Measurements from ENCODE around the gene DNAJC18.

Gene DNAJC18

GRCh38 chr5:139473105-139473504, 33.8 kb upstream of the DNAJC18 start:
- Histone ChIP-seq H3K4me1 (no peaks in the 10 kb centered on the region), H3K9me3 (no peaks in the 10 kb centered on the region), H3K36me3 (no peaks in the 10 kb centered on the region), H3K4me3 (ENCODE audit: low read depth, low read length) (no peak overlapping the region), H3K27me3 (no peaks in the 10 kb centered on the region)
- TF ChIP-seq, protein P1, sequence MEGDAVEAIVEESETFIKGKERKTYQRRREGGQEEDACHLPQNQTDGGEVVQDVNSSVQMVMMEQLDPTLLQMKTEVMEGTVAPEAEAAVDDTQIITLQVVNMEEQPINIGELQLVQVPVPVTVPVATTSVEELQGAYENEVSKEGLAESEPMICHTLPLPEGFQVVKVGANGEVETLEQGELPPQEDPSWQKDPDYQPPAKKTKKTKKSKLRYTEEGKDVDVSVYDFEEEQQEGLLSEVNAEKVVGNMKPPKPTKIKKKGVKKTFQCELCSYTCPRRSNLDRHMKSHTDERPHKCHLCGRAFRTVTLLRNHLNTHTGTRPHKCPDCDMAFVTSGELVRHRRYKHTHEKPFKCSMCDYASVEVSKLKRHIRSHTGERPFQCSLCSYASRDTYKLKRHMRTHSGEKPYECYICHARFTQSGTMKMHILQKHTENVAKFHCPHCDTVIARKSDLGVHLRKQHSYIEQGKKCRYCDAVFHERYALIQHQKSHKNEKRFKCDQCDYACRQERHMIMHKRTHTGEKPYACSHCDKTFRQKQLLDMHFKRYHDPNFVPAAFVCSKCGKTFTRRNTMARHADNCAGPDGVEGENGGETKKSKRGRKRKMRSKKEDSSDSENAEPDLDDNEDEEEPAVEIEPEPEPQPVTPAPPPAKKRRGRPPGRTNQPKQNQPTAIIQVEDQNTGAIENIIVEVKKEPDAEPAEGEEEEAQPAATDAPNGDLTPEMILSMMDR (IDR thresholded peaks at IDR 0.05; ENCODE audit: low read depth, low read length) = no peak
- DNase-seq = no peak

DNA sequence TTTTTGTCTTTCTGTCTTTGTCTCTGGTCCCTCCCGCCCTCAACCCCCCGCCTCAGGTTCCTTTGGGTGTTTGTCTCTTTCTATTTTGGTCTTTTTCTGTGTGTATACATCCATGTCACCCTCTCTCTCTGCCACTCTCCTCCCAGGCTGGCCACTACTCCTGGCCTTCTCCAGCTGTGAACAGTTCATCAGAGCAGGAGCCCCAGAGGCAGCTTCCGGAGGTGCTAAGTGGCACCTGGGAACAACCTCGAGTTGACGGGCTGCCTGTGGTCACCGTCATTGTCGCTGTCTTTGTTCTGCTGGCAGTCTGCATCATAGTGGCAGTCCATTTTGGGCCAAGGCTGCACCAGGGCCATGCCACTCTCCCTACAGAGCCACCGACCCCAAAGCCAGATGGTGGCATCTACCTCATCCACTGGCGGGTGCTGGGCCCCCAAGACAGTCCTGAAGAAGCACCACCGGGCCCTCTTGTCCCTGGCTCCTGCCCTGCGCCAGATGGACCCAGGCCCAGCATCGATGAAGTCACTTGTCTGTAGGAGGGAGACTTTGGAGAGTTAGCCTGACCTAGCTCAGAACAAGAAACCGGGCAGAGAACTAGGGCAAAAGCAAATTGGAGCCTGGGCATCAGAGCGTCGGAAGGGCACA, 33.2 kb upstream of the DNAJC18 start:
- Histone ChIP-seq H3K27me3 (no peaks in the 10 kb centered on the region), H3K4me3 (ENCODE audit: low read depth, low read length) (no peak overlapping the region), H3K4me1 (no peaks in the 10 kb centered on the region), H3K9me3 (no peaks in the 10 kb centered on the region), H3K36me3 (no peaks in the 10 kb centered on the region)
- TF ChIP-seq, protein P1 (IDR thresholded peaks at IDR 0.05; ENCODE audit: low read depth, low read length) = no peak
- DNase-seq = no peak

DNA sequence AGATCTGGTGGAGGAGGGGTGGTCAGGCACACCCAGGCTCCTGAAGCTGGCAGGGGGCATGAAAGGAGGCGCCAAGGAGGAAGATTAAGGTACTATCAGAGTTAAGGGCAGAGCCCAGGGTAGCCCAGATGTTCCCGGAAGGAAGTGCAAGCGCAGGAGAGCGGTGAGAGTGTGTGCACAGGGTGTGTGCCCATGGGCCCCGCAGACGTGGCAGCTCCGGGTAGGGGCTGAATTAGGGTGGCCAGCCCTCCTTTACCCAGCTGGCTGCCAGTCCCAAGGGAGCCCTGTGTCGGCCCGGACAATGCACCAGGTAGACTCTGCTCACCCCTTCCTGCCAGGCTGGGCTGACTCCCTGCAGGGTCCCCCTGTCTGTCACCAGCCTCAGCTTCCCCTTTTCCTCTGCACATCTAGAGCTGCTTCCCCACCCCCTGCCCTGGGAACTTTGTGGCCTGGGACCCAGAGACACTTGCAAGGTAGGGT, 31.5 kb upstream of the DNAJC18 start, which contains the start of gene SMIM33:
TSS of gene SMIM33 (plus strand) at position 184 of the 480 bp plus-strand sequence. CDS start at position 302, 118 bp downstream.
- H3K4me1 ChIP-seq = no peaks in the 10 kb centered on the region
- H3K27me3 ChIP-seq = no peaks in the 10 kb centered on the region
- no peaks in the 10 kb centered on the region for H3K36me3 ChIP-seq
- H3K4me3 ChIP-seq (ENCODE audit: low read depth, low read length) = no peak within 1 kb of the TSS
- H3K9me3 ChIP-seq = no peaks in the 10 kb centered on the region
- TF ChIP-seq, protein P1 (IDR thresholded peaks at IDR 0.05; ENCODE audit: low read depth, low read length) = no peak
- DNase-seq = no peak

GRCh38 chr5:139468421-139468931, 29.2 kb upstream of the DNAJC18 start:
- Histone ChIP-seq H3K27me3 (no peaks in the 10 kb centered on the region), H3K4me1 (no peaks in the 10 kb centered on the region), H3K4me3 (ENCODE audit: low read depth, low read length) (no peak overlapping the region), H3K9me3 (no peaks in the 10 kb centered on the region), H3K36me3 (no peaks in the 10 kb centered on the region)
- TF ChIP-seq, protein P1 (IDR thresholded peaks at IDR 0.05; ENCODE audit: low read depth, low read length) = no peak
- no peak for DNase-seq

- Histone ChIP-seq H3K36me3 (no peaks in the 10 kb centered on the region), H3K4me1 (no peaks in the 10 kb centered on the region), H3K4me3 (ENCODE audit: low read depth, low read length) (no peak within 1 kb of the TSS), H3K9me3 (no peaks in the 10 kb centered on the region), H3K27me3 (no peaks in the 10 kb centered on the region)
- DNase-seq = no peak
- TF ChIP-seq, protein P1 (IDR thresholded peaks at IDR 0.05; ENCODE audit: low read depth, low read length) = no peak
Measured at GRCh38 chr5:139462586-139463276, 23.4 kb upstream of the DNAJC18 start, which contains the start of gene ECSCR. Gene ECSCR (minus strand): TSS chr5:139462743. CDS start chr5:139462670, 73 bp downstream.

All from BE2C (cell line).